GM19452 (cell line): ENCODE measurements around the gene PGK2.

Experiments
- ATAC-seq: cut with Tn5 transposase; IDR thresholded peaks from one replicate; pipeline ENCODE4 v1.9.1; 2021; ENCODE audit not compliant: unreplicated experiment

The PGK2 gene

GRCh38 chr6:49739423-49739822, 47.7 kb downstream of the PGK2 start:
- ATAC-seq: no peak

DNA sequence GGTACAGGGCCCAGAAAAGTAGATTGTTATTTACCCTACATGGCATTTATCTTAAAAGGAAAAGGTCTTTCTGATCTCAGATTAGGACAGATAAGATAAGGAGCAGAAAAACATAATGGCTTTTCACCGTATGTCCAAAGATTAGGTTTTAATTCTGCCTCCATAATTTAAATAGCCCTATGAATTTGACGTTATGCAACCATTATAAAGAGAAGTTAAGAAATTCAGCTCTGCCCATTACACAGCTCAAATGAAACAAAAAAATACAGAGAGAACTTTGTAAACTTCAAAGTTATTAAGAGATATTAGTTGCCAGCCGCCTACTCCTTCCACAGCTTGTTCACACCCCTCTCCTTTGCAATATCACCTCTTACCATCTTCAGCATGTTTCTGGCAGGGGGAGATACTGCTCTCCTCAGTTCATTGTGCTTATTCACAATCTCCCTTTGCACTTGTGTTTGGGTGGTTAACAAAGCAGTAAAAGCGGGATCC, 51.0 kb downstream of the PGK2 start:
- ATAC-seq: no peak
